WTC11 (cell line): ENCODE results near the gene HNRNPUL2. TPM values are rescaled to one million over a fixed set of nuclear protein-coding genes. Genes with fewer than 3 reads are reported as not detected.

Source experiments
- ATAC-seq: fragments of 200-7000 bp; cut with Tn5 transposase; 2 replicates; pipeline ENCODE4 v1.10.0; 2021; ENCODE audit warnings: mild to moderate bottlenecking, moderate library complexity
- CTCF ChIA-PET: fragments of 300-600 bp; sonication (Branson Sonifier 250); formaldehyde crosslinking; loops from one replicate; lab custom pipeline; 2021; ENCODE audit warnings: antibody characterized with exemption; lab: Charles Lee
- POLR2A ChIA-PET: fragments of 350-600 bp; sonication (Branson Sonifier 250); formaldehyde crosslinking; loops from one replicate; lab custom pipeline; 2021; ENCODE audit warnings: antibody characterized with exemption; lab: Charles Lee
- DNase-seq: peaks from one replicate; pipeline ENCODE4 v3.0.0; 2021; ENCODE audit warnings: low spot score
- H3K27ac Mint-ChIP-seq: 2 replicates; pipeline ENCODE4 v1.8.0; 2021; ENCODE audit warnings: mixed read lengths
- H3K27me3 Mint-ChIP-seq: 2 replicates; pipeline ENCODE4 v1.8.0; 2021; ENCODE audit warnings: low read depth, mild to moderate bottlenecking, moderate library complexity, mixed read lengths
- H3K36me3 Mint-ChIP-seq: 2 replicates; pipeline ENCODE4 v1.8.0; 2021; ENCODE audit warnings: mixed read lengths
- H3K4me1 Mint-ChIP-seq: 2 replicates; pipeline ENCODE4 v1.8.0; 2022; ENCODE audit warnings: mixed read lengths
- H3K4me3 Mint-ChIP-seq: 2 replicates; pipeline ENCODE4 v1.8.0; 2021; ENCODE audit warnings: mild to moderate bottlenecking, moderate library complexity, mixed read lengths
- H3K9me3 Mint-ChIP-seq: 2 replicates; pipeline ENCODE4 v1.8.0; 2021; ENCODE audit warnings: mixed read lengths
- ATF6 ChIP-seq: sonication (generic); formaldehyde crosslinking; IDR thresholded peaks from 2 replicates; pipeline ENCODE4 v1.8.1; 2023; ENCODE audit warnings: mild to moderate bottlenecking, missing genetic modification reagents
- ERG ChIP-seq: fragments of 250-450 bp; sonication (Bioruptor Pico); IDR thresholded peaks from 2 replicates; pipeline ENCODE4 v1.8.0; 2021; ENCODE audit warnings: mild to moderate bottlenecking
- FOXK1 ChIP-seq: sonication (generic); formaldehyde crosslinking; IDR thresholded peaks from 2 replicates; pipeline ENCODE4 v1.8.0; 2022; ENCODE audit warnings: mild to moderate bottlenecking, moderate library complexity, missing genetic modification reagents
- GABPB1 ChIP-seq: sonication (generic); formaldehyde crosslinking; IDR thresholded peaks from 2 replicates; pipeline ENCODE4 v1.8.1; 2023; ENCODE audit warnings: mild to moderate bottlenecking, missing genetic modification reagents
- HMGA2 ChIP-seq: fragments of 250-450 bp; sonication (Bioruptor Pico); IDR thresholded peaks from 2 replicates; pipeline ENCODE4 v1.4.0; 2021; ENCODE audit warnings: mild to moderate bottlenecking, moderate library complexity
- IRF1 ChIP-seq: sonication (generic); formaldehyde crosslinking; IDR thresholded peaks from 2 replicates; pipeline ENCODE4 v1.8.0; 2023; ENCODE audit warnings: missing genetic modification reagents
- MXD4 ChIP-seq: fragments of 250-450 bp; sonication (Bioruptor Pico); IDR thresholded peaks from 2 replicates; pipeline ENCODE4 v1.8.0; 2021; ENCODE audit warnings: mild to moderate bottlenecking, moderate library complexity, borderline replicate concordance
- MYBL2 ChIP-seq: sonication (generic); formaldehyde crosslinking; IDR thresholded peaks from 2 replicates; pipeline ENCODE4 v1.8.1; 2023; ENCODE audit warnings: mild to moderate bottlenecking, moderate library complexity, missing genetic modification reagents
- NFYB ChIP-seq: sonication (generic); formaldehyde crosslinking; conservative IDR thresholded peaks from 2 replicates; pipeline ENCODE4 v1.8.0; 2022; ENCODE audit warnings: low read depth, missing genetic modification reagents
- NR2C2 ChIP-seq: sonication (generic); formaldehyde crosslinking; IDR thresholded peaks from 2 replicates; pipeline ENCODE4 v1.8.0; 2022; ENCODE audit warnings: mild to moderate bottlenecking, missing genetic modification reagents
- PRRX2 ChIP-seq: fragments of 250-450 bp; sonication (Bioruptor Pico); IDR thresholded peaks from 2 replicates; pipeline ENCODE4 v1.8.0; 2021; ENCODE audit warnings: mild to moderate bottlenecking
- RELA ChIP-seq: sonication (generic); formaldehyde crosslinking; IDR thresholded peaks from 2 replicates; pipeline ENCODE4 v1.8.1; 2022; ENCODE audit warnings: missing genetic modification reagents, mild to moderate bottlenecking, borderline replicate concordance
- SP1 ChIP-seq: sonication (generic); formaldehyde crosslinking; conservative IDR thresholded peaks from 2 replicates; pipeline ENCODE4 v1.8.1; 2022; ENCODE audit warnings: missing genetic modification reagents
- TEAD1 ChIP-seq: sonication (generic); formaldehyde crosslinking; IDR thresholded peaks from 2 replicates; pipeline ENCODE4 v1.8.0; 2022; ENCODE audit warnings: mild to moderate bottlenecking, missing genetic modification reagents
- TP53 ChIP-seq: sonication (generic); formaldehyde crosslinking; IDR thresholded peaks from 2 replicates; pipeline ENCODE4 v1.8.1; 2023; ENCODE audit warnings: mild to moderate bottlenecking, missing genetic modification reagents
- USF1 ChIP-seq: sonication (generic); formaldehyde crosslinking; IDR thresholded peaks from 2 replicates; pipeline ENCODE4 v1.8.0; 2022; ENCODE audit warnings: mild to moderate bottlenecking, missing genetic modification reagents
- ZNF425 ChIP-seq: fragments of 250-450 bp; sonication (Bioruptor Pico); conservative IDR thresholded peaks from 2 replicates; pipeline ENCODE4 v1.9.0; 2021; ENCODE audit warnings: mild to moderate bottlenecking
- total RNA-seq: library from RNA; stranded (reverse); gene quantifications from 3 replicates; pipeline ENCODE4 v1.2.3, GENCODE V29; 2021

Gene HNRNPUL2
- total RNA-seq, 1 experiment from 2014 or later: 42.1 TPM

- peaks cover 4% of the 10 kb centered on the region; the same call in 1 of the 2 replicates for H3K27me3 Mint-ChIP-seq
- peaks cover 33% of the 10 kb centered on the region for H3K36me3 Mint-ChIP-seq
- ATAC-seq: peak; percentile 32
- H3K9me3 Mint-ChIP-seq: no peaks in the 10 kb centered on the region
- POLR2A ChIA-PET: interaction anchor here (1.0 to 4.2 kb wide), 13 partner anchors 19 to 154 kb away, joined by 3 to 34 read pairs (median 8); partner anchors contain the start of genes BSCL2, C11orf98, CSKMT and GNG3
- H3K27ac Mint-ChIP-seq: peak within 1 kb of the TSS; percentile 100
- TF ChIP-seq TEAD1 (CRISPR knock-in tag) (peak; percentile 28; the same call in 1 of the 2 replicates), ZNF425 (CRISPR knock-in tag) (no peak), ATF6 (no peak), SP1 (peak; percentile 72), USF1 (CRISPR knock-in tag) (0 out of 2 replicates have a peak, but pooled peaks have one; percentile 15), GABPB1 (CRISPR knock-in tag) (peak; percentile 44; the same call in 1 of the 2 replicates), NFYB (0 out of 2 replicates have a peak, but pooled peaks have one; percentile 13), NR2C2 (peak; percentile 85), MYBL2 (CRISPR knock-in tag) (peak; percentile 81; the same call in 1 of the 2 replicates), IRF1 (CRISPR knock-in tag) (0 out of 2 replicates have a peak, but pooled peaks have one; percentile 48), FOXK1 (CRISPR knock-in tag) (0 out of 2 replicates have a peak, but pooled peaks have one; percentile 10), MXD4 (CRISPR knock-in tag) (no peak)
- TF ChIP-seq, all 79 proteins: peak for 9
- CTCF ChIA-PET: interaction anchor here (1.0 to 7.6 kb wide), 16 partner anchors 13 to 1193 kb away, joined by 3 to 59 read pairs (median 4); partner anchors contain the start of genes BSCL2, GNG3, MTA2 and POLR2G
- Mint-ChIP-seq H3K4me3 (peak within 1 kb of the TSS; percentile 98), H3K4me1 (peaks cover 25% of the 10 kb centered on the region)
- DNase-seq: peak; percentile 78
These were observed 1.1 kb upstream of the HNRNPUL2 start, which contains the start of gene TTC9C for GRCh38 chr11:62728171-62728988. Gene TTC9C (plus strand): TSS chr11:62728486. CDS start chr11:62728849, 363 bp downstream.

- peak overlapping the region; percentile 100 for H3K27ac Mint-ChIP-seq
- H3K4me3 Mint-ChIP-seq: peak overlapping the region; percentile 98
- TF ChIP-seq RELA (CRISPR knock-in tag) (no peak), NFYB (peak; percentile 80)
- ChIA-PET POLR2A (interaction anchor here (0.6 to 4.2 kb wide), 23 partner anchors 18 to 1183 kb away, joined by 3 to 34 read pairs (median 7); partner anchors contain the start of genes B3GAT3, BSCL2, C11orf98 and CSKMT), CTCF (interaction anchor here (0.7 to 7.6 kb wide), 25 partner anchors 9 to 1193 kb away, joined by 3 to 59 read pairs (median 4); partner anchors contain the start of genes BSCL2, GNG3, MTA2 and POLR2G)
- no peaks in the 10 kb centered on the region for H3K9me3 Mint-ChIP-seq
- ATAC-seq (peak; percentile 69), DNase-seq (peak; percentile 84)
- H3K4me1 Mint-ChIP-seq: peaks cover 25% of the 10 kb centered on the region
- peaks cover 4% of the 10 kb centered on the region; the same call in 1 of the 2 replicates for H3K27me3 Mint-ChIP-seq
- H3K36me3 Mint-ChIP-seq: peaks cover 33% of the 10 kb centered on the region
These were observed 564 bp upstream of the HNRNPUL2 start for GRCh38 chr11:62727872-62728170.

GRCh38 chr11:62726915-62727164, 417 bp downstream of the HNRNPUL2 start:
- H3K27me3 Mint-ChIP-seq: peaks cover 4% of the 10 kb centered on the region; the same call in 1 of the 2 replicates
- no peak for TF ChIP-seq PRRX2 (CRISPR knock-in tag)
- TF ChIP-seq TP53: peak; percentile 74; the same call in 1 of the 2 replicates
- no peak for TF ChIP-seq ERG (CRISPR knock-in tag)
- TF ChIP-seq HMGA2: no peak
- TF ChIP-seq, all 79 proteins: peak for 1
- Mint-ChIP-seq H3K36me3 (peaks cover 43% of the 10 kb centered on the region), H3K27ac (no peak overlapping the region), H3K4me1 (peaks cover 25% of the 10 kb centered on the region), H3K9me3 (no peaks in the 10 kb centered on the region), H3K4me3 (peak overlapping the region; percentile 98)
- ChIA-PET CTCF (interaction anchor here (0.6 to 7.6 kb wide), 27 partner anchors 10 to 302 kb away, joined by 3 to 59 read pairs (median 4); partner anchors contain the start of genes BSCL2, EEF1G, GNG3 and MTA2), POLR2A (interaction anchor here (0.6 to 4.2 kb wide), 20 partner anchors 11 to 154 kb away, joined by 3 to 34 read pairs (median 7); partner anchors contain the start of genes B3GAT3, BSCL2, C11orf98 and CSKMT)
- no peak for ATAC-seq
- no peak for DNase-seq
